OCI-LY3 (cell line): ENCODE measurements around the gene C14orf132.

Experiments
- H2AFZ ChIP-seq: fragments of 200-600, 300-600 bp; shearing (Covaris generic); 2 replicates; pipeline ENCODE4 v1.6.0; 2014; ENCODE audit warnings: antibody characterized with exemption, low read depth, low read length
- H3K27ac ChIP-seq: fragments of 200-600, 300-600 bp; sonication (generic); 2 replicates; pipeline ENCODE4 v1.5.1; 2014; ENCODE audit warnings: mild to moderate bottlenecking, low read length, moderate library complexity, mixed read lengths
- H3K27me3 ChIP-seq: fragments of 200-600, 300-600 bp; sonication (generic); 2 replicates; pipeline ENCODE4 v1.6.1; 2014; ENCODE audit warnings: low read depth, low read length, mixed read lengths
- H3K36me3 ChIP-seq: fragments of 200-600, 300-600 bp; sonication (generic); replicated peaks from 2 replicates; pipeline ENCODE3; 2014; ENCODE audit warnings: low read depth, low read length, mixed read lengths
- H3K4me1 ChIP-seq: fragments of 300-600, 200-600 bp; sonication (generic); 2 replicates; pipeline ENCODE4 v1.6.1; 2014; ENCODE audit warnings: low read length, mixed read lengths
- H3K4me2 ChIP-seq: fragments of 200-600, 300-600 bp; sonication (generic); 2 replicates; pipeline ENCODE4 v1.6.1; 2014; ENCODE audit warnings: low read length, mixed read lengths
- H3K4me3 ChIP-seq: fragments of 300-600, 200-600 bp; sonication (generic); 2 replicates; pipeline ENCODE4 v1.5.1; 2014; ENCODE audit warnings: antibody characterized with exemption, mild to moderate bottlenecking, low read length, moderate library complexity
- H3K79me2 ChIP-seq: fragments of 300-600, 200-600 bp; shearing (Covaris generic); 2 replicates; pipeline ENCODE4 v1.6.1; 2014; ENCODE audit warnings: mild to moderate bottlenecking, low read length, mixed read lengths
- H3K9ac ChIP-seq: fragments of 300-600, 200-600 bp; shearing (Covaris generic); 2 replicates; pipeline ENCODE4 v1.6.0; 2014; ENCODE audit warnings: mild to moderate bottlenecking, low read length, moderate library complexity
- H3K9me3 ChIP-seq: fragments of 200-600, 300-600 bp; shearing (Covaris generic); 2 replicates; pipeline ENCODE4 v1.6.1; 2014; ENCODE audit warnings: low read length, mixed read lengths; ENCODE audit not compliant: insufficient read depth
- H4K20me1 ChIP-seq: fragments of 200-600, 300-600 bp; sonication (generic); 2 replicates; pipeline ENCODE4 v1.6.1; 2016; ENCODE audit warnings: low read length, mixed read lengths; ENCODE audit not compliant: insufficient read depth
- EZH2phosphoT487 ChIP-seq: fragments of 200-600 bp; shearing (Covaris generic); IDR thresholded peaks from 2 replicates; pipeline ENCODE4 v1.6.1; 2018; ENCODE audit warnings: antibody characterized with exemption, mixed run types, low read depth
- TF ChIP-seq, protein P1 (sequence below): fragments of 200-600, 300-600 bp; sonication (generic); IDR thresholded peaks from 2 replicates; pipeline ENCODE4 v1.5.1; 2014; ENCODE audit warnings: antibody characterized with exemption, low read length, low read depth

C14orf132 gene

DNA sequence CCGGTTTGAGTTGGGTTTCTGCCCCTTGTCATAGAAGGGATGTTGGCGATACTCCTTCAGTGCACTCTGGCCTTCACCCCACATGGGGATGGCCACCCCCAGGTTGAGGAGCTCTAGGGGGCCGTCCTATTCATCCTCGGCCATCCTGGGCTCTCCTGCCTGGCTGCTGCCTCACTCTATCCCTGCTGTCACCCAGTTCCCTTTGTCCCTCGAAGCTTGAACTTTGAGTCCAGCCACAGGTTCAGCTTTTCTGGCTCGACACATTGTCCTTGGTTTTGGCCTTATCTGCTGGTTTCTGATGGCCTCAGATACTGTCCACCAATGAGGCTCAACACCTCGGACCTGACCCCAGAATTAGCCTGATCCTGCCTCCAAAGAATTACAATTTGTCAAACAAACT is 58.6 kb downstream of the C14orf132 start:
- Histone ChIP-seq H3K36me3 (no peaks in the 10 kb centered on the region), H2AFZ (no peak overlapping the region), H3K79me2 (no peaks in the 10 kb centered on the region), H3K4me2 (no peak overlapping the region), H3K27me3 (no peaks in the 10 kb centered on the region), H3K4me1 (no peaks in the 10 kb centered on the region), H4K20me1 (no peaks in the 10 kb centered on the region), H3K27ac (no peak overlapping the region), H3K9me3 (no peaks in the 10 kb centered on the region), H3K9ac (no peak overlapping the region), H3K4me3 (no peak overlapping the region)
- TF ChIP-seq, protein P1, sequence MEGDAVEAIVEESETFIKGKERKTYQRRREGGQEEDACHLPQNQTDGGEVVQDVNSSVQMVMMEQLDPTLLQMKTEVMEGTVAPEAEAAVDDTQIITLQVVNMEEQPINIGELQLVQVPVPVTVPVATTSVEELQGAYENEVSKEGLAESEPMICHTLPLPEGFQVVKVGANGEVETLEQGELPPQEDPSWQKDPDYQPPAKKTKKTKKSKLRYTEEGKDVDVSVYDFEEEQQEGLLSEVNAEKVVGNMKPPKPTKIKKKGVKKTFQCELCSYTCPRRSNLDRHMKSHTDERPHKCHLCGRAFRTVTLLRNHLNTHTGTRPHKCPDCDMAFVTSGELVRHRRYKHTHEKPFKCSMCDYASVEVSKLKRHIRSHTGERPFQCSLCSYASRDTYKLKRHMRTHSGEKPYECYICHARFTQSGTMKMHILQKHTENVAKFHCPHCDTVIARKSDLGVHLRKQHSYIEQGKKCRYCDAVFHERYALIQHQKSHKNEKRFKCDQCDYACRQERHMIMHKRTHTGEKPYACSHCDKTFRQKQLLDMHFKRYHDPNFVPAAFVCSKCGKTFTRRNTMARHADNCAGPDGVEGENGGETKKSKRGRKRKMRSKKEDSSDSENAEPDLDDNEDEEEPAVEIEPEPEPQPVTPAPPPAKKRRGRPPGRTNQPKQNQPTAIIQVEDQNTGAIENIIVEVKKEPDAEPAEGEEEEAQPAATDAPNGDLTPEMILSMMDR = no peak
- TF ChIP-seq EZH2phosphoT487 = no peak

DNA sequence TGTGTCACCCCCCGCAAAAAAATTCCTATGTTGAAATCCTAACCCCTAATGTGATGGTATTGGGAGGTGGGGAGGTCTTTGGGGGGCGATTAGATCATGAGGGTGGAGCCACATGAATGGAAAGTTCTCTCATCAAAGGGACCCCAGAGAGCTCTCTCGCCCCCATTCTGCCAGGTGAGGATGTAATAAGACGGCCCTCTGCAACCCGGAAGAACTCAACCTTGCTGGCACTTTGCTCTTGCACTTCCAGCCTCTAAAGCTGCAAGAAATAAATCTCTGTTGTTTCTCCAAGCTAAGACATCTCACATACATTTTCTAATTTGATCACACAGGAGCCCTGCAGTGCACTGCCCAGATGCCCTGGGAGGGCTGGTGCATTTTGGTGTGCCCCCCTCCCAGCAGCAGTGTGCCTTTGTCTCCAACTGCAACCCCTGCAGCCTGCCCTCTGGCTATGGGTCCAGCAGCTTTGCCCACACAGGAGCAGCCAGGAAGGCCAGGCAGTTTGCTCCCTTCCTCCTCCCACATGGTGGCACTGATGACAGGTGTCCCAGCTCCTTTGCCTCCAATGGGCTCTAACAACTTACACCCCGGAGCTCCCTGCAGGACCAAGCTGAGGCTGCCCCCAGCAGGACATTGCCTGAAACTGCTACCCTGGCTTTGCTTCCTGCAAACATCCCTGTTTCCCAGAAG is 59.3 kb downstream of the C14orf132 start:
- no peaks in the 10 kb centered on the region for H4K20me1 ChIP-seq
- H3K4me3 ChIP-seq = no peak overlapping the region
- TF ChIP-seq, protein P1 = peak; percentile 55
- TF ChIP-seq EZH2phosphoT487 = no peak
- H3K9me3 ChIP-seq = no peaks in the 10 kb centered on the region
- no peaks in the 10 kb centered on the region for H3K27me3 ChIP-seq
- H3K4me1 ChIP-seq = no peaks in the 10 kb centered on the region
- H3K79me2 ChIP-seq = no peaks in the 10 kb centered on the region
- no peak overlapping the region for H3K9ac ChIP-seq
- H3K4me2 ChIP-seq = no peak overlapping the region
- H3K36me3 ChIP-seq = no peaks in the 10 kb centered on the region
- H2AFZ ChIP-seq = no peak overlapping the region
- H3K27ac ChIP-seq = no peak overlapping the region

DNA sequence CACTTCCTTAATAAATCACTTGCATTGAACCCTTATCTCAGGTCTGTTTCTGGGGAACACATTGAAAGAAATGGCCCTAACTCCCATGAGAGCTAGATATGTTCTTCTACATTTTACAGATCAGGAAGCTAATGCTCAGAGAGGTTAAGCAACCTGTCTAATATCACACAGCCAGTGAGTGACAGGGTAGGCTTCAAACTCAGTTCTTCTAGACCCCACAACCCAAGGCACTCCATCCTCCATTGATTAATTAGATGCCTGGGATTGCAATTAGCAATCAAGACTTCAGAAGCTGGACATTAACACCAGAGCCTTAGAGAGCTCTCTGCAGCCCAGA is 59.8 kb downstream of the C14orf132 start:
- no peaks in the 10 kb centered on the region for H4K20me1 ChIP-seq
- H3K27me3 ChIP-seq = no peaks in the 10 kb centered on the region
- TF ChIP-seq, protein P1 = 0 out of 2 replicates have a peak, but pooled peaks have one; percentile 12
- no peak for TF ChIP-seq EZH2phosphoT487
- H3K4me2 ChIP-seq = no peak overlapping the region
- H3K9me3 ChIP-seq = no peaks in the 10 kb centered on the region
- H2AFZ ChIP-seq = no peak overlapping the region
- no peak overlapping the region for H3K9ac ChIP-seq
- H3K27ac ChIP-seq = no peak overlapping the region
- no peaks in the 10 kb centered on the region for H3K4me1 ChIP-seq
- no peak overlapping the region for H3K4me3 ChIP-seq
- no peaks in the 10 kb centered on the region for H3K36me3 ChIP-seq
- no peaks in the 10 kb centered on the region for H3K79me2 ChIP-seq

DNA sequence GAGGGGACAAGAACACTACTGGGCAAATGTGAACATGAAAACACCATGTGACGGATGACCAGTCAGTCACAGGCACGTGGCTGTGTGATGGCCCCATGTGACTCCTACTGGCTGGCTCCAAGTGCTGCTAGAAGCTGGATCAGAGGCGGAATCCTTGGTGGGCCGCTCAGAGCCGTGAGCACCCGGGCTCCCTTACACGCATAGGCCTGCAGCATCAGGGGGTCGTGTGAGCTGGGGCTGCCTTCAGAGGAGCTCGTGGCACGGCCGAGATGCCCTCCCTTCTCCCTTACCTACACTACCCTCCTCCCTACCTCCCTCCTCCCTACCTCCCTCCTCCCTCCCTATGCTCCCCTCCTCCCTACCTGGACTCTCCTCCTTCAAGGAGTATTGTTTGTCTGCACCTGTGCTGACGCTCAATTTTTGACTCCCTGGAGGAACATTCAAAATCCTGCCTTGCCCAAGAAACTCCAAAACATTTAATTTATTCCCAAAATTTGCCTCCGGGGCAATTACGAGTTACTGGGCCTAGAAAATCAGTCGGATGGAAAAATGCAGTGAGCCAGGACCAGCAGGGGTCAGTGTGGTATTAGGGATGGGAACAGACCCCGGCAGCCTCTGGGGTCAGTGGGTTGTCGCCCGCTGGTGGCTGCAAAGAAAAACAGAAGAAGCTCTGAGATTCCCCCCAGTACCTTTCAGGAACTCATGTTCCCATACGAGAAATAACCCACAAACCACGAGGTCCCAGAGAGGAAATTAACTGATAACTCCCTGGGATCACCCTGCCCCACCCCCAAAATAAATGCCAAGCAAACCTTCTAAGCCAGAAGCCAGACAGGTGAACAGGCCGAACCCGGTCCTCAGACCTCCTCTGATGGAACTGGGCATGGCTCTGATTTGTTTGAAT is 61.3 kb downstream of the C14orf132 start:
- H3K4me2 ChIP-seq = no peak overlapping the region

More for the DNA sequence above, 61.3 kb downstream of the C14orf132 start:
- no peak overlapping the region for H3K27ac ChIP-seq
- H2AFZ ChIP-seq = no peak overlapping the region
- no peak overlapping the region for H3K9ac ChIP-seq
- no peaks in the 10 kb centered on the region for H3K4me1 ChIP-seq
- no peaks in the 10 kb centered on the region for H3K36me3 ChIP-seq
- no peaks in the 10 kb centered on the region for H4K20me1 ChIP-seq
- H3K27me3 ChIP-seq = no peaks in the 10 kb centered on the region
- TF ChIP-seq EZH2phosphoT487 = no peak
- TF ChIP-seq, protein P1 = peak; percentile 94
- H3K79me2 ChIP-seq = no peaks in the 10 kb centered on the region
- H3K4me3 ChIP-seq = no peak overlapping the region
- H3K9me3 ChIP-seq = no peaks in the 10 kb centered on the region
